Measurements from ENCODE around the gene AMH.
A peak's percentile ranks its signal among the peaks of the same experiment; 100 is the strongest.

The AMH gene

GRCh38 chr19:2221918-2222317, 27.2 kb upstream of the AMH start:
- H3K27me3 ChIP-seq (ENCODE audit: control insufficient read depth in 3 of 3, insufficient read depth in 3 of 3, low read depth in 1 of 3, low read length in 3 of 3): no peaks in the 10 kb centered on the region
- no peak for DNase-seq (ENCODE audit: low spot score)
- H3K4me1 ChIP-seq (ENCODE audit: control insufficient read depth in 2 of 2, insufficient read depth in 1 of 2, low read depth in 1 of 2, low read length in 2 of 2): no peaks in the 10 kb centered on the region
- no peak overlapping the region for H3K27ac ChIP-seq (replicated peaks; ENCODE audit: low read length)
- no peak overlapping the region for H3K4ac ChIP-seq (ENCODE audit: low read length)
- H4K8ac ChIP-seq (ENCODE audit: low read depth, low read length): no peak overlapping the region
- peaks cover 13% of the 10 kb centered on the region for H3K79me1 ChIP-seq (ENCODE audit: low read depth, low read length)
- H3K23ac ChIP-seq (ENCODE audit: low read depth, low read length, poor library complexity): peak overlapping the region; percentile 80
- no CpG with 5 or more reads among the region's 20 CpGs for WGBS, 2 donors (ENCODE audit: extremely low coverage in 2 of 2, insufficient read length in 2 of 2, insufficient replicate concordance in 1 of 2)
- no peak overlapping the region for H2BK5ac ChIP-seq (ENCODE audit: low read length)
- H3K36me3 ChIP-seq (replicated peaks in 1 of 2; ENCODE audit: control insufficient read depth in 2 of 2, insufficient read depth in 2 of 2, low read length in 2 of 2): peaks cover 44 to 89% of the 10 kb centered on the region in 2 donors
- no peak overlapping the region for H2BK15ac ChIP-seq (ENCODE audit: low read length)
- H3K18ac ChIP-seq (ENCODE audit: low read length): no peak overlapping the region
- no peak overlapping the region for H2BK12ac ChIP-seq (ENCODE audit: low read length)
- no peak overlapping the region for H2AK5ac ChIP-seq (ENCODE audit: low read depth, low read length)
- no peak overlapping the region for H3K14ac ChIP-seq (ENCODE audit: low read length)
- H2BK120ac ChIP-seq (ENCODE audit: low read depth, low read length): no peak overlapping the region
- no peak overlapping the region for H2AFZ ChIP-seq (ENCODE audit: low read length)
- no peak overlapping the region for H3K4me2 ChIP-seq (ENCODE audit: insufficient read depth, low read length, poor library complexity, severe bottlenecking)
- no peak overlapping the region for H4K91ac ChIP-seq (ENCODE audit: low read depth, low read length, poor library complexity)
- no peaks in the 10 kb centered on the region for H3K9me3 ChIP-seq (replicated peaks in 1 of 2; ENCODE audit: control insufficient read depth in 2 of 2, insufficient read depth in 1 of 2, low read depth in 1 of 2, low read length in 2 of 2)
- H3K4me3 ChIP-seq (ENCODE audit: low read length in 2 of 2): no peak overlapping the region
- peak overlapping the region; percentile 60 for H3K9ac ChIP-seq (ENCODE audit: low read depth, low read length, poor library complexity)

GRCh38 chr19:2223391-2223790, 25.7 kb upstream of the AMH start:
- Histone ChIP-seq H3K4ac (ENCODE audit: low read length) (no peak overlapping the region), H3K27ac (replicated peaks; ENCODE audit: low read length) (no peak overlapping the region), H2BK120ac (ENCODE audit: low read depth, low read length) (no peak overlapping the region), H3K4me2 (ENCODE audit: insufficient read depth, low read length, poor library complexity, severe bottlenecking) (no peak overlapping the region), H2BK12ac (ENCODE audit: low read length) (no peak overlapping the region), H3K18ac (ENCODE audit: low read length) (no peak overlapping the region), H3K14ac (ENCODE audit: low read length) (no peak overlapping the region), H3K79me1 (ENCODE audit: low read depth, low read length) (peaks cover 15% of the 10 kb centered on the region), H2BK5ac (ENCODE audit: low read length) (no peak overlapping the region), H3K4me3 (ENCODE audit: low read length in 2 of 2) (no peak overlapping the region), H3K9ac (ENCODE audit: low read depth, low read length, poor library complexity) (no peak overlapping the region), H2AFZ (ENCODE audit: low read length) (no peak overlapping the region), H2BK15ac (ENCODE audit: low read length) (no peak overlapping the region), H4K8ac (ENCODE audit: low read depth, low read length) (no peak overlapping the region), H3K9me3 (replicated peaks in 1 of 2; ENCODE audit: control insufficient read depth in 2 of 2, insufficient read depth in 1 of 2, low read depth in 1 of 2, low read length in 2 of 2) (no peaks in the 10 kb centered on the region), H3K27me3 (ENCODE audit: control insufficient read depth in 3 of 3, insufficient read depth in 3 of 3, low read depth in 1 of 3, low read length in 3 of 3) (no peaks in the 10 kb centered on the region), H3K4me1 (ENCODE audit: control insufficient read depth in 2 of 2, insufficient read depth in 1 of 2, low read depth in 1 of 2, low read length in 2 of 2) (no peaks in the 10 kb centered on the region), H3K23ac (ENCODE audit: low read depth, low read length, poor library complexity) (no peak overlapping the region), H4K91ac (ENCODE audit: low read depth, low read length, poor library complexity) (no peak overlapping the region), H3K36me3 (replicated peaks in 1 of 2; ENCODE audit: control insufficient read depth in 2 of 2, insufficient read depth in 2 of 2, low read length in 2 of 2) (peaks cover 38 to 86% of the 10 kb centered on the region in 2 donors), H2AK5ac (ENCODE audit: low read depth, low read length) (no peak overlapping the region)
- no CpG with 5 or more reads among the region's 18 CpGs for WGBS, 2 donors (ENCODE audit: extremely low coverage in 2 of 2, insufficient read length in 2 of 2, insufficient replicate concordance in 1 of 2)
- DNase-seq (ENCODE audit: low spot score): no peak

- H3K36me3 ChIP-seq (replicated peaks in 1 of 2; ENCODE audit: control insufficient read depth in 2 of 2, insufficient read depth in 2 of 2, low read length in 2 of 2): peaks cover 44 to 88% of the 10 kb centered on the region in 2 donors
- peak overlapping the region; percentile 81 for H3K9ac ChIP-seq (ENCODE audit: low read depth, low read length, poor library complexity)
- WGBS, 2 donors (ENCODE audit: extremely low coverage in 2 of 2, insufficient read length in 2 of 2, insufficient replicate concordance in 1 of 2): no CpG with 5 or more reads among the region's 14 CpGs
- H2BK12ac ChIP-seq (ENCODE audit: low read length): no peak overlapping the region
- H2BK15ac ChIP-seq (ENCODE audit: low read length): no peak overlapping the region
- H3K4me2 ChIP-seq (ENCODE audit: insufficient read depth, low read length, poor library complexity, severe bottlenecking): no peak overlapping the region
- no peak overlapping the region for H3K4ac ChIP-seq (ENCODE audit: low read length)
- no peak for DNase-seq (ENCODE audit: low spot score)
- H4K91ac ChIP-seq (ENCODE audit: low read depth, low read length, poor library complexity): no peak overlapping the region
- H3K79me1 ChIP-seq (ENCODE audit: low read depth, low read length): peaks cover 15% of the 10 kb centered on the region
- H2AFZ ChIP-seq (ENCODE audit: low read length): no peak overlapping the region
- peak overlapping the region; percentile 21 for H3K14ac ChIP-seq (ENCODE audit: low read length)
- no peak overlapping the region for H3K4me3 ChIP-seq (ENCODE audit: low read length in 2 of 2)
- H3K23ac ChIP-seq (ENCODE audit: low read depth, low read length, poor library complexity): peak overlapping the region; percentile 73
- H2BK120ac ChIP-seq (ENCODE audit: low read depth, low read length): no peak overlapping the region
- no peaks in the 10 kb centered on the region for H3K27me3 ChIP-seq (ENCODE audit: control insufficient read depth in 3 of 3, insufficient read depth in 3 of 3, low read depth in 1 of 3, low read length in 3 of 3)
- H2BK5ac ChIP-seq (ENCODE audit: low read length): peak overlapping the region; percentile 39
- no peak overlapping the region for H3K27ac ChIP-seq (replicated peaks; ENCODE audit: low read length)
- no peak overlapping the region for H4K8ac ChIP-seq (ENCODE audit: low read depth, low read length)
- H3K18ac ChIP-seq (ENCODE audit: low read length): peak overlapping the region; percentile 57
- no peaks in the 10 kb centered on the region for H3K4me1 ChIP-seq (ENCODE audit: control insufficient read depth in 2 of 2, insufficient read depth in 1 of 2, low read depth in 1 of 2, low read length in 2 of 2)
- no peaks in the 10 kb centered on the region for H3K9me3 ChIP-seq (replicated peaks in 1 of 2; ENCODE audit: control insufficient read depth in 2 of 2, insufficient read depth in 1 of 2, low read depth in 1 of 2, low read length in 2 of 2)
- no peak overlapping the region for H2AK5ac ChIP-seq (ENCODE audit: low read depth, low read length)
These were observed 25.2 kb upstream of the AMH start for GRCh38 chr19:2223959-2224358.

- Histone ChIP-seq H3K4ac (ENCODE audit: low read length) (no peak overlapping the region), H3K4me1 (ENCODE audit: control insufficient read depth in 2 of 2, insufficient read depth in 1 of 2, low read depth in 1 of 2, low read length in 2 of 2) (no peaks in the 10 kb centered on the region), H3K36me3 (replicated peaks in 1 of 2; ENCODE audit: control insufficient read depth in 2 of 2, insufficient read depth in 2 of 2, low read length in 2 of 2) (peaks cover 46 to 88% of the 10 kb centered on the region in 2 donors), H3K4me3 (ENCODE audit: low read length in 2 of 2) (no peak overlapping the region), H2BK12ac (ENCODE audit: low read length) (no peak overlapping the region), H2AFZ (ENCODE audit: low read length) (no peak overlapping the region), H2AK5ac (ENCODE audit: low read depth, low read length) (no peak overlapping the region), H2BK5ac (ENCODE audit: low read length) (no peak overlapping the region), H3K27me3 (ENCODE audit: control insufficient read depth in 3 of 3, insufficient read depth in 3 of 3, low read depth in 1 of 3, low read length in 3 of 3) (no peaks in the 10 kb centered on the region), H3K23ac (ENCODE audit: low read depth, low read length, poor library complexity) (no peak overlapping the region), H3K9ac (ENCODE audit: low read depth, low read length, poor library complexity) (no peak overlapping the region), H2BK120ac (ENCODE audit: low read depth, low read length) (no peak overlapping the region), H4K91ac (ENCODE audit: low read depth, low read length, poor library complexity) (no peak overlapping the region), H3K27ac (replicated peaks; ENCODE audit: low read length) (no peak overlapping the region), H3K9me3 (replicated peaks in 1 of 2; ENCODE audit: control insufficient read depth in 2 of 2, insufficient read depth in 1 of 2, low read depth in 1 of 2, low read length in 2 of 2) (no peaks in the 10 kb centered on the region), H4K8ac (ENCODE audit: low read depth, low read length) (peak overlapping the region; percentile 43), H3K4me2 (ENCODE audit: insufficient read depth, low read length, poor library complexity, severe bottlenecking) (no peak overlapping the region), H3K14ac (ENCODE audit: low read length) (no peak overlapping the region), H2BK15ac (ENCODE audit: low read length) (no peak overlapping the region), H3K79me1 (ENCODE audit: low read depth, low read length) (peaks cover 12% of the 10 kb centered on the region), H3K18ac (ENCODE audit: low read length) (peak overlapping the region; percentile 28)
- DNase-seq (ENCODE audit: low spot score): no peak
- no CpG with 5 or more reads among the region's 13 CpGs for WGBS, 2 donors (ENCODE audit: extremely low coverage in 2 of 2, insufficient read length in 2 of 2, insufficient replicate concordance in 1 of 2)
These were observed 24.3 kb upstream of the AMH start for GRCh38 chr19:2224754-2225349.
